ENCODE results near the gene CDY1. TPM values are rescaled to one million over a fixed set of nuclear protein-coding genes. Genes with fewer than 3 reads are reported as not detected.
"Not testable (repeated sequence)": the region's sequence is repeated elsewhere in the genome, so short reads cannot be mapped to it uniquely, and the experiment has no call there.

CDY1 gene, protein sequence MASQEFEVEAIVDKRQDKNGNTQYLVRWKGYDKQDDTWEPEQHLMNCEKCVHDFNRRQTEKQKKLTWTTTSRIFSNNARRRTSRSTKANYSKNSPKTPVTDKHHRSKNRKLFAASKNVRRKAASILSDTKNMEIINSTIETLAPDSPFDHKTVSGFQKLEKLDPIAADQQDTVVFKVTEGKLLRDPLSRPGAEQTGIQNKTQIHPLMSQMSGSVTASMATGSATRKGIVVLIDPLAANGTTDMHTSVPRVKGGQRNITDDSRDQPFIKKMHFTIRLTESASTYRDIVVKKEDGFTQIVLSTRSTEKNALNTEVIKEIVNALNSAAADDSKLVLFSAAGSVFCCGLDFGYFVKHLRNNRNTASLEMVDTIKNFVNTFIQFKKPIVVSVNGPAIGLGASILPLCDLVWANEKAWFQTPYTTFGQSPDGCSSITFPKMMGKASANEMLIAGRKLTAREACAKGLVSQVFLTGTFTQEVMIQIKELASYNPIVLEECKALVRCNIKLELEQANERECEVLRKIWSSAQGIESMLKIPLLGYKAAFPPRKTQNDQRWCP
- polyA plus RNA-seq (ENCODE audit: insufficient read length in 3 of 3) = not detected

DNA sequence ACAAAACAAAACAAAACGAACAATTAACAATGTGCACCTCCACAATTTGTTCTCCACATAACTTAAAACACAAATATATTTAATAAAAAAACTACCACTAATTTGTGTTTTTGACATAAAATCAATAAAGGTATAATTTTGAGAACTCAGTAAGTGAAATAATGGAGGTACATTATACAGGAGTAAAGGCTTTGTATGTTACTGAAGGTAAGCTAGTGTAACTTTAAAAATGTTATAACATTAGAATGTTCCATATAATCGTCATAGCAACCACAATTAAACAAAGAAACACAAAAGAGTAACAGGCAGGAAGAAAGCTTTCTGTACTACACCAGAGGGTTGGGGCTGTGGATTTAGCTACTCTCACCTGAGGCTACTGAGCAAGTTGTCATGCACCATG lies at the start of gene CDY1:
TSS of gene CDY1 (plus strand) at position 301 of the 400 bp plus-strand sequence. CDS start 326 bp downstream, outside the sequence.
- DNase-seq (ENCODE audit: low read depth in 3 of 3, low spot score in 2 of 3) = not testable (repeated sequence)

DNA sequence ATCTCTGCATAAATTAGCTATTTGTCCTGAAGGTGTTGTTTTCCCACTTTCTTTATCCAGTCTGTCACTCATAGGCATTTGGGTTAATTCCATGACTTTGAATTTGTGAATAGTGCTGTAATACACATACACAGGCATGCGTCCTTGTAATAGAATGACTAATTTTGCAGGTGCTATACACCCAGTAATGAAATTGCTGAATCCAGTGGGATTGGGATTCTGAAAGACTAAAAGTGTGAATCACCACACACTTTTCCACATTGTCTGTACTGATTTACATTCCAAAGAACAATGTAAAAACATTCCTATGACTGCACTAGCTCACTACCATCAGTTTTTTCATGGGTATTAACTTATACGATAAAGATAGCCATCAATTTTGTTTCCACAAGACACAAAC lies 28.6 kb upstream of the CDY1 start:
- not testable (repeated sequence) for DNase-seq (ENCODE audit: low read depth in 3 of 3, low spot score in 2 of 3)

DNA sequence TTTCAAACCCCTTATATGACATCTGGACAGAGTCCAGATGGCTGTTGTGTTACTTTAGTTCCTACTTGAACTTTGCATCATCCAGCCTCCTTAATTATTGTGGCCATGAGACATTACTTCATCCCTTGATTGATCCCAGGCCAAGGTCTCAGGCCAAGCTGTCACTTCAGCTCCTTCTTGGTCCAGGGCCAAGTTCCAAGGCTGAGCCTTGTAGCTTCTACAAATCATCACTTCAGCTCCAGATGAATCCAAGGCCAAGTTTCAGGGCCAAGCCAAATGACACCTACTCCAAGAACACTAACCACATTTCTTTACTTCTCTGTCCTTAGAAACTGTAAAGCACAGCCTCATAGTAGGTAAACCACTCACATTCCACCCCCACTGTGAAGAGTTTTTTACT lies 1.7 kb upstream of the CDY1 start:
- not testable (repeated sequence) for DNase-seq (ENCODE audit: low read depth in 3 of 3, low spot score in 2 of 3)

DNA sequence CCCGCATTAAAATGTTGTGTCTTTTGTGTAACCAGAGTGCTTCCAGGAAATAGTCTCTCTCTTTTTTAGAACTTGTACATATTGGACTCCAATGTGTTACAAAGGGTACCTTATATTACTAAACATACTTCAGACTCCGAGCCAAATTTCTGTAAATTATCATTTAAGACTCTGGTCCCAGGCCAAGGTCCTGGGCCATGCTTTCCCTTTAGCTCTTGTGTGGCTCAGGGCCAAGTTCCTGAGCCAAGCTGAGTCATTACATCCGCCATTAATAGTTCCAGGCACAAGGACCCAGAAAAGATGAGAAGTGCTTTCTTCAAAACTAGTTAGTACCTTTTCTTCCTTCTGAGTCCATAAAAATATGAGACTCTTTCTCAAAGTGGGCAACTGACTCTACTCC lies 4.6 kb downstream of the CDY1 start:
- DNase-seq (ENCODE audit: low read depth in 3 of 3, low spot score in 2 of 3) = not testable (repeated sequence)

DNA sequence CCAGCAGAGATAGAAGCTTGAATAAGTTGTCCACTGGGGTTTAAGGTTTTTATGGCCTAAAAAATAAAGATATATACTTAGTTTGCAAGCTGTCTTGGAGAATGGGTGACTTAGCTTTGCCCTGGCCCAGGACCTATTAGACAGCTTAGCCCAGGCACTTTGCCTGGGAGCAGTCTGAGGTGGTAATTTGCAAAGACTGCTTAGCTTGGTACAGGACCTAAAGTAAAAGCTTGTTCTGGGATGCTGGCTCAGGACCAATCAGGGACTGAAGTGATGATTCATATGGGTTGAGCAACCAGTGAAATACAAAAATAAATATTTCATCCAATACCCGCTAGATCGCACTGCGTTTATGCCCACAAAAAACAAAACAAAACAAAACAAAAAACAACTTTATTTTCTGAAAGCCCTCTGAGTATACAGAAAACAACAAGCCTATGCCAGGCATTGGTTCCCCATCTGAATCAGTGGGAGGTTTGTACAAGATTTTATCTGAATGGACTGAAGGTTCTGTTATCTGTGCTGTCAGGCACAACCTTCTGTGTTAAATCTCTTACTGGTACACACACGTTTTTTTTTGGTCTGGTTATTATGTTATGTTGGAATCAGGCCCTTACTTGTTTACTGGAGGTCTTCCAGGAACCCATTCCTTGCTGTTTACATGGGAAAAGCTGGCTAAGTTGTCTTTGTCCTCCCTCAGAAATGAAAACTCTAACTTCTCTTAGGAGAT lies 8.6 kb downstream of the CDY1 start:
- not testable (repeated sequence) for DNase-seq (ENCODE audit: low read depth in 3 of 3, low spot score in 2 of 3)

DNA sequence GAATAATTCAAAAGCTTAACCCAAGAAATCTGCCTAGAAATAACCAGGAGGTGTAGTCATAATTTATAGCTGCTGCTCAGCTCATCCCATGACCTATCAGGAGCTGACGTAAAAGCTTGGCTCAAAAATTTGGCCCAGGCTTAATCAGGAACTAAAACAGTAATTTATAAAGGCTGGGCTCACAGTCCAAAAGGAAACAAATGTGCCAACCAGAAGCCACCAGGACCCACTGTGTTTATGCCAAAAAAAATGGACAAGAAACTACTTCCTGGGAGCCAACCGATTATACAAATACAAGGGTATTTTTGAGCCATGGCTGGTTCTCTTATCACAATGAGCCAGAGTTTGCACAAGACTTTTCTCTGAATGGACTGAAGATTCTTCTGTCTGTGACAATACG lies 17.9 kb downstream of the CDY1 start:
- DNase-seq (ENCODE audit: low read depth in 3 of 3, low spot score in 2 of 3) = not testable (repeated sequence)

DNA sequence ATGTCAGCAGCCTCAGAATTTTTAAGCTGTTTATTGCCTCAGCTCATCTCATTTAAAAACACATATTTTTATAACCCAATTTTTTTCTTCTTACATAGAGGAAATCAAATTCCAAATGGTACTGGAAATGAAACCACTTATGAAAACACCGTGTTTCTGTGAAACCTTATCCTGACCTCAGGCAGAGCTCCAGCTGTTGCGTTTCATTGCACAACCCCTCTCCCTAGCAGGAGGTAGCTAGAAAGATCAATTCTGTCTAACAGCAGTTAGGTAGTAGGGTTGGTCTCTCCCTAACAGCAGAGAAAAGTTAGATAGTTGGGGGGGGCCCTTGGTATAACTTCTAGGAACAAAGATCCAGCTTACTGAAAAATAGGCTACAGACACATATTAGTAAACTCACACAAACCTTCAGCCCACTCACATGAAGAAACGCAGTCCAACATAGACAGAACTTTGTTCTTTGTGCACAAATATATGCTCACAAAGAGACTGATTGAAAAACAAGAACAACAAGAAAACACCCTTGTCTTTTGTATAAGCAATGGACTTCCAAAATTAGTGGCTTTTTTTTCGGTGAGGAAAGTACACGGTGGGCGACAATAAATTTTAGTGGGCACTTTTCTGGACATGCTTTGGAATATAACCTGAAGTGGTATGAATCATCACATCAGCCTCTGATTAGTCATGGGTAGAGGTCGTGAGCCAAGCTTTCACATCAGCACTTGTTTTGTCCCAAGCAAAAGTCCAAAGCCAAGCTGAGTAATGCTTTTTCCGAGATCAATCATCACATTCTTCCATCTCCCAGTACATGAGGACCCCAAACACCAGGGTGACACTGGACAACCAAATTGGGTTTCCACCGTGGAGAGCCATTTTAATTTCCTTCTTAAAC lies 21.4 kb downstream of the CDY1 start:
- DNase-seq (ENCODE audit: low read depth in 3 of 3, low spot score in 2 of 3) = not testable (repeated sequence)
